Liver (tissue), 9 donors: Measurements from ENCODE around the gene SMPD3. TPM values are rescaled to one million over a fixed set of nuclear protein-coding genes. Genes with fewer than 3 reads are reported as not detected.

Experiments used
- DNase-seq: peaks from one replicate; pipeline ENCODE4 v3.0.0-alpha.2; 2017; ENCODE audit warnings: low spot score
- H3K27ac ChIP-seq, 2 donors: one replicate each; pipeline ENCODE4 v1.7.0; 2013; ENCODE audit warnings: inconsistent platforms in 2 of 2, low read length in 2 of 2, control low read depth in 1 of 2, low read depth in 1 of 2, mild to moderate bottlenecking in 1 of 2
- H3K27me3 ChIP-seq, 4 donors: one replicate each; pipeline versions ENCODE4 v1.6.1 to v1.7.0; 2013; ENCODE audit warnings: low read length in 3 of 4, inconsistent platforms in 1 of 4, mild to moderate bottlenecking in 1 of 4, moderate library complexity in 1 of 4; ENCODE audit not compliant: control insufficient read depth in 4 of 4, insufficient read depth in 4 of 4
- H3K36me3 ChIP-seq, 4 donors: one replicate each; pipeline versions ENCODE4 v1.6.1 to v1.7.0; 2013; ENCODE audit warnings: low read length in 3 of 4, mild to moderate bottlenecking in 3 of 4, low read depth in 1 of 4, moderate library complexity in 1 of 4; ENCODE audit not compliant: control insufficient read depth in 4 of 4, insufficient read depth in 3 of 4
- H3K4me1 ChIP-seq, 4 donors: one replicate each; pipeline versions ENCODE4 v1.6.1 to v1.7.0; 2013; ENCODE audit warnings: low read length in 3 of 4, mild to moderate bottlenecking in 3 of 4, moderate library complexity in 1 of 4; ENCODE audit not compliant: control insufficient read depth in 4 of 4, insufficient read depth in 4 of 4
- H3K4me3 ChIP-seq, 3 donors: one replicate each; pipeline versions ENCODE4 v1.6.1 to v1.7.0; 2013; ENCODE audit warnings: low read length in 3 of 3, control low read depth in 1 of 3, low read depth in 1 of 3, mild to moderate bottlenecking in 1 of 3
- H3K9ac ChIP-seq, 2 donors: one replicate each; pipeline ENCODE4 v1.7.0; 2013; ENCODE audit warnings: low read length in 2 of 2, mild to moderate bottlenecking in 2 of 2, moderate library complexity in 2 of 2, control low read depth in 1 of 2, low read depth in 1 of 2
- H3K9me3 ChIP-seq, 4 donors: one replicate each; pipeline versions ENCODE4 v1.6.1 to v1.7.0; 2013; ENCODE audit warnings: low read length in 3 of 4; ENCODE audit not compliant: control insufficient read depth in 4 of 4
- ATF3 ChIP-seq: IDR thresholded peaks from 2 replicates; pipeline ENCODE4 v1.6.1; 2016; ENCODE audit warnings: antibody characterized with exemption
- CTCF ChIP-seq: fragments of 150-350 bp; IDR thresholded peaks from 2 replicates; pipeline ENCODE4 v1.5.1; 2017; ENCODE audit warnings: improper control_type of control experiment, low read depth, low read length; ENCODE audit not compliant: missing input control
- EGR1 ChIP-seq, 2 donors: IDR thresholded peaks; 2 replicates each; pipeline ENCODE4 v1.6.1; 2016 to 2018; ENCODE audit warnings: antibody characterized with exemption in 2 of 2, low read depth in 2 of 2
- FOXA1 ChIP-seq: IDR thresholded peaks from 2 replicates; pipeline ENCODE4 v1.6.1; 2016; ENCODE audit warnings: antibody characterized with exemption
- GABPA ChIP-seq, 2 donors: IDR thresholded peaks in 1 of 2; conservative IDR thresholded peaks in 1 of 2; 2 replicates each; pipeline ENCODE4 v1.6.1; 2016; ENCODE audit warnings: antibody characterized with exemption in 2 of 2, mild to moderate bottlenecking in 1 of 2, moderate library complexity in 1 of 2
- HNF4A ChIP-seq, 2 donors: conservative IDR thresholded peaks; 2 replicates each; pipeline ENCODE4 v1.6.1; 2016; ENCODE audit warnings: antibody characterized with exemption in 2 of 2, mild to moderate bottlenecking in 2 of 2
- HNF4G ChIP-seq: IDR thresholded peaks from 2 replicates; pipeline ENCODE4 v1.6.1; 2016; ENCODE audit warnings: antibody characterized with exemption
- JUND ChIP-seq, 2 donors: IDR thresholded peaks; 2 replicates each; pipeline ENCODE4 v1.6.1; 2016; ENCODE audit warnings: antibody characterized with exemption in 2 of 2
- NR2F2 ChIP-seq: IDR thresholded peaks from 2 replicates; pipeline ENCODE4 v1.6.1; 2016; ENCODE audit warnings: antibody characterized with exemption
- RAD21 ChIP-seq, 2 donors: IDR thresholded peaks; 2 replicates each; pipeline ENCODE4 v1.6.1; 2016; ENCODE audit warnings: antibody characterized with exemption in 2 of 2, mild to moderate bottlenecking in 2 of 2
- REST ChIP-seq: IDR thresholded peaks from 2 replicates; pipeline ENCODE4 v1.6.1; 2016; ENCODE audit warnings: antibody characterized with exemption, mild to moderate bottlenecking
- RXRA ChIP-seq, 2 donors: IDR thresholded peaks; 2 replicates each; pipeline ENCODE4 v1.6.1; 2017 to 2018; ENCODE audit warnings: antibody characterized with exemption in 2 of 2, mild to moderate bottlenecking in 1 of 2
- SP1 ChIP-seq: IDR thresholded peaks from 2 replicates; pipeline ENCODE4 v1.6.1; 2018; ENCODE audit warnings: antibody characterized with exemption, mild to moderate bottlenecking
- TAF1 ChIP-seq: conservative IDR thresholded peaks from 2 replicates; pipeline ENCODE4 v1.6.1; 2016; ENCODE audit warnings: antibody characterized with exemption, mild to moderate bottlenecking
- YY1 ChIP-seq: IDR thresholded peaks from 2 replicates; pipeline ENCODE4 v1.6.1; 2016; ENCODE audit warnings: antibody characterized with exemption, mild to moderate bottlenecking
- ZBTB33 ChIP-seq: IDR thresholded peaks from 2 replicates; pipeline ENCODE4 v1.6.1; 2016; ENCODE audit warnings: antibody characterized with exemption
- WGBS: extraction: QIAGEN DNeasy Blood & Tissue Kit; methylation state at CpG from one replicate; pipeline ENCODE4 v1.1.7; 2013; 5-methylcytosine and 5-hydroxymethylcytosine counted together
- polyA plus RNA-seq, 2 donors: library from polyadenylated mRNA; stranded (reverse) in 1 of 2; unstranded in 1 of 2; fragments of 200-250 nt in 1 of 2; fragments of >200 nt in 1 of 2; fragmentation: Nextera tagmentation in 1 of 2; extraction: Ambion mirVana in 1 of 2; gene quantifications; one replicate each; pipeline versions ENCODE4 v1.2.1 to v1.2.3, GENCODE V29; 2013 to 2015
- total RNA-seq, 2 donors: library from RNA; depleted of rRNA; stranded (reverse); fragments of >200 nt; gene quantifications; one replicate each; pipeline ENCODE4 v1.2.3, GENCODE V29; 2014
- donor health status: healthy.
- donor health status: healthy.
- donor health status: healthy.
- donor health status: healthy.
- donor health status: healthy.

The SMPD3 gene
- total and polyA plus RNA-seq, 4 donors: 0.33 to 10.6 (median 2.7) TPM

GRCh38 chr16:68416057-68417046 lies 32.0 kb downstream of the SMPD3 start (continued):
- no peak for TF ChIP-seq CTCF
- peak; percentile 91 for TF ChIP-seq FOXA1
- TF ChIP-seq RXRA (IDR thresholded peaks at IDR 0.05): peak; percentile 75 to 95
- peak; percentile 28 for TF ChIP-seq ZBTB33
- TF ChIP-seq ATF3: no peak

- Histone ChIP-seq H3K36me3 (no peaks in the 10 kb centered on the region), H3K4me3 (no peak overlapping the region), H3K9ac (no peak overlapping the region), H3K27ac (no peak overlapping the region), H3K9me3 (no peaks in the 10 kb centered on the region), H3K27me3 (no peaks in the 10 kb centered on the region), H3K4me1 (peaks cover 14 to 32% (median 21%) of the 10 kb centered on the region in 4 donors)
- WGBS: 68% methylated on average over 2 of the region's 2 CpGs
- TF ChIP-seq YY1 (no peak), CTCF (no peak), TAF1 (no peak), GABPA (IDR thresholded peaks at IDR 0.05 in 1 of 2, conservative IDR thresholded peaks at IDR 0.05 in 1 of 2) (no peak), JUND (IDR thresholded peaks at IDR 0.05) (no peak), SP1 (no peak), ZBTB33 (no peak), EGR1 (IDR thresholded peaks at IDR 0.05; ENCODE audit: low read depth in 2 of 2) (no peak), ATF3 (no peak), REST (no peak), FOXA1 (no peak), HNF4G (no peak), RAD21 (IDR thresholded peaks at IDR 0.05) (no peak), HNF4A (conservative IDR thresholded peaks at IDR 0.05) (no peak), NR2F2 (no peak)
- no peak for DNase-seq
These were observed 33.7 kb downstream of the SMPD3 start for GRCh38 chr16:68414581-68414980.
